ENCODE results near the gene FOXO3. TPM values are rescaled to one million over a fixed set of nuclear protein-coding genes. Genes with fewer than 3 reads are reported as not detected.
"Not testable (repeated sequence)": the region's sequence is repeated elsewhere in the genome, so short reads cannot be mapped to it uniquely, and the experiment has no call there.

The FOXO3 gene
- total RNA-seq, 2 donors from 2014 or later: 34.0 to 38.6 TPM

GRCh38 chr6:108640104-108640503 lies 79.4 kb downstream of the FOXO3 start:
- ATAC-seq (no peak), DNase-seq (no peak)
- intact Hi-C loops (cut with DNase I): no loop called here

- no peak for ATAC-seq
- intact Hi-C loops (cut with DNase I): no loop called here
- no peak for DNase-seq
Measured at GRCh38 chr6:108643184-108643583, 82.5 kb downstream of the FOXO3 start.

GRCh38 chr6:108644252-108644651 lies 83.5 kb downstream of the FOXO3 start:
- no peak for DNase-seq
- intact Hi-C loops (cut with DNase I): no loop called here
- ATAC-seq: peak in 1 of 2 donors; percentile 70

GRCh38 chr6:108648191-108648590 lies 87.5 kb downstream of the FOXO3 start:
- DNase-seq (no peak), ATAC-seq (no peak)
- intact Hi-C loops (cut with DNase I): no loop called here

GRCh38 chr6:108650325-108650724 lies 89.6 kb downstream of the FOXO3 start:
- no peak for ATAC-seq
- intact Hi-C loops (cut with DNase I): loop anchor here (5.0 to 10.0 kb wide), 3 partner anchors 53 to 88 kb away; partner anchors contain the start of gene FOXO3 (in 2 of the 2)
- DNase-seq: no peak

GRCh38 chr6:108650781-108651180 lies 90.1 kb downstream of the FOXO3 start:
- intact Hi-C loops (cut with DNase I): loop anchor here (5.0 to 10.0 kb wide), 3 partner anchors 53 to 88 kb away; partner anchors contain the start of gene FOXO3 (in 2 of the 2)
- DNase-seq: no peak
- ATAC-seq: no peak

- DNase-seq (peak; percentile 38), ATAC-seq (peak; percentile 33 to 70)
- intact Hi-C loops (cut with DNase I): loop anchor here (5.0 to 10.0 kb wide), 3 partner anchors 54 to 89 kb away; partner anchors contain the start of gene FOXO3 (in 2 of the 2)
Measured at GRCh38 chr6:108651340-108652227, 90.9 kb downstream of the FOXO3 start.

GRCh38 chr6:108652375-108652774 lies 91.7 kb downstream of the FOXO3 start:
- intact Hi-C loops (cut with DNase I): loop anchor here (5.0 to 10.0 kb wide), 3 partner anchors 55 to 90 kb away; partner anchors contain the start of gene FOXO3 (in 2 of the 2)
- DNase-seq (no peak), ATAC-seq (no peak)

GRCh38 chr6:108653949-108654348 lies 93.2 kb downstream of the FOXO3 start:
- DNase-seq (peak; percentile 66), ATAC-seq (peak; percentile 54 to 73)
- intact Hi-C loops (cut with DNase I): loop anchor here (5.0 to 10.0 kb wide), 3 partner anchors 57 to 92 kb away; partner anchors contain the start of gene FOXO3 (in 2 of the 2)

- no peak for ATAC-seq
Measured at GRCh38 chr6:108654465-108655106, 93.9 kb downstream of the FOXO3 start.

GRCh38 chr6:108655806-108656651 lies 95.3 kb downstream of the FOXO3 start:
- DNase-seq (peak; percentile 53), ATAC-seq (peak; percentile 42 to 52)
- intact Hi-C loops (cut with DNase I): loop anchor here in 1 of 2 donors (10.0 kb wide), 1 partner anchor 91 kb away; the partner anchor contains the start of gene FOXO3

More at GRCh38 chr6:108654465-108655106, 93.9 kb downstream of the FOXO3 start:
- DNase-seq: no peak
- intact Hi-C loops (cut with DNase I): loop anchor here (5.0 to 10.0 kb wide), 3 partner anchors 57 to 92 kb away; partner anchors contain the start of gene FOXO3 (in 2 of the 2)

GRCh38 chr6:108656836-108657235 lies 96.1 kb downstream of the FOXO3 start:
- intact Hi-C loops (cut with DNase I): loop anchor here in 1 of 2 donors (10.0 kb wide), 1 partner anchor 92 kb away; the partner anchor contains the start of gene FOXO3
- DNase-seq (no peak), ATAC-seq (no peak)

- intact Hi-C loops (cut with DNase I): loop anchor here in 1 of 2 donors (10.0 kb wide), 1 partner anchor 93 kb away; the partner anchor contains the start of gene FOXO3
- ATAC-seq (no peak), DNase-seq (no peak)
Measured at GRCh38 chr6:108658174-108658573, 97.5 kb downstream of the FOXO3 start.

- not testable (repeated sequence) for DNase-seq, ATAC-seq
Measured at GRCh38 chr6:108658785-108659184, 98.1 kb downstream of the FOXO3 start.

GRCh38 chr6:108660251-108660650 lies 99.5 kb downstream of the FOXO3 start:
- no peak for DNase-seq
- ATAC-seq: no peak
- intact Hi-C loops (cut with DNase I): no loop called here

More at GRCh38 chr6:108658785-108659184, 98.1 kb downstream of the FOXO3 start:
- intact Hi-C loops (cut with DNase I): loop anchor here in 1 of 2 donors (10.0 kb wide), 1 partner anchor 94 kb away; the partner anchor contains the start of gene FOXO3

GRCh38 chr6:108661430-108661829 lies 100.7 kb downstream of the FOXO3 start:
- ATAC-seq: peak in 1 of 2 donors; percentile 33
- DNase-seq: no peak
- intact Hi-C loops (cut with DNase I): no loop called here

- intact Hi-C loops (cut with DNase I): no loop called here
- DNase-seq (no peak), ATAC-seq (no peak)
Measured at GRCh38 chr6:108661982-108662381, 101.3 kb downstream of the FOXO3 start.

- intact Hi-C loops (cut with DNase I): no loop called here
- DNase-seq (no peak), ATAC-seq (no peak)
Measured at GRCh38 chr6:108662702-108663101, 102.0 kb downstream of the FOXO3 start.

Data from left cardiac atrium (tissue), 4 donors.